Kidney (tissue), 14 donors: ENCODE results near the gene MATN1. TPM values are rescaled to one million over a fixed set of nuclear protein-coding genes. Genes with fewer than 3 reads are reported as not detected.
A peak's percentile ranks its signal among the peaks of the same experiment; 100 is the strongest.

Experiments used
- DNase-seq, 5 donors: peaks; one replicate each; pipeline ENCODE4 v3.0.0-alpha.2; 2013 to 2020
- FAIRE-seq: peaks from 2 replicates; lab custom pipeline; 2012; peaks lifted over from hg19 to GRCh38; lab: Jason Lieb, UNC
- H3K27ac ChIP-seq, 2 donors: one replicate each; pipeline ENCODE4 v1.7.0; 2013; ENCODE audit warnings: low read depth in 2 of 2, low read length in 2 of 2, inconsistent platforms in 1 of 2
- H3K27me3 ChIP-seq: one replicate; pipeline ENCODE4 v1.7.1; 2013; ENCODE audit warnings: low read length, inconsistent platforms; ENCODE audit not compliant: control insufficient read depth, insufficient read depth
- H3K36me3 ChIP-seq, 3 donors: one replicate each; pipeline versions ENCODE4 v1.7.0 to v1.7.1; 2013; ENCODE audit warnings: low read length in 3 of 3, control low read depth in 1 of 3, inconsistent platforms in 1 of 3; ENCODE audit not compliant: insufficient read depth in 3 of 3, control insufficient read depth in 2 of 3
- H3K4me1 ChIP-seq, 3 donors: one replicate each; pipeline versions ENCODE4 v1.7.0 to v1.7.1; 2013; ENCODE audit warnings: low read length in 3 of 3, inconsistent platforms in 1 of 3, low read depth in 1 of 3; ENCODE audit not compliant: control insufficient read depth in 2 of 3, insufficient read depth in 2 of 3
- H3K4me3 ChIP-seq, 3 donors: one replicate each; pipeline versions ENCODE4 v1.7.0 to v1.8.1; 2013; ENCODE audit warnings: low read length in 3 of 3, control low read depth in 1 of 3, inconsistent platforms in 1 of 3
- H3K9ac ChIP-seq, 3 donors: one replicate each; pipeline versions ENCODE4 v1.7.0 to v1.7.1; 2013; ENCODE audit warnings: low read length in 3 of 3, control low read depth in 1 of 3, inconsistent platforms in 1 of 3
- H3K9me3 ChIP-seq, 3 donors: one replicate each; pipeline versions ENCODE4 v1.7.0 to v1.7.1; 2013; ENCODE audit warnings: low read length in 3 of 3, control low read depth in 1 of 3, inconsistent platforms in 1 of 3; ENCODE audit not compliant: control insufficient read depth in 2 of 3, insufficient read depth in 1 of 3
- intact Hi-C: fragments of 100-400 bp; cut with DNase I; formaldehyde crosslinking; loops from one replicate; pipeline ENCODE4 v1.11.1; 2022
- polyA plus RNA-seq: library from polyadenylated mRNA; stranded (reverse); fragments of 350-450 nt; fragmentation: Illumina TruSeq; extraction: RNeasy Lipid Tissue Mini Kit (QIAGEN cat#74804); gene quantifications from one replicate; pipeline ENCODE4 v1.2.3, GENCODE V29; 2014; ENCODE audit warnings: low read depth, low replicate concordance; ENCODE audit not compliant: insufficient read depth
- total RNA-seq: library from RNA; stranded (reverse); fragmentation: NEBNext Ultra II Directional; extraction: Animal tissue kit (Norgen Biotek cat#: 25700); gene quantifications from one replicate; pipeline ENCODE4 v1.2.1, GENCODE V29; 2021
- TF ChIP-seq, protein P1 (sequence below): IDR thresholded peaks from 3 replicates; pipeline ENCODE4 v1.5.1; 2012; ENCODE audit warnings: mild to moderate bottlenecking, moderate library complexity, borderline replicate concordance; ENCODE audit not compliant: insufficient read depth; ENCODE audit errors: extremely low read depth
- donor health status: control.
- donor health status: control.
- donor health status: control.
- donor health status: control.
- donor health status: control.
- donor health status: DM: yes; HTN: yes; CAD: no.
- donor health status: Normal renal cell carcinoma (clear cell type).

Gene MATN1
- total and polyA plus RNA-seq, 2 donors from 2014 or later, result 0.13 TPM; not detected in 1

DNA sequence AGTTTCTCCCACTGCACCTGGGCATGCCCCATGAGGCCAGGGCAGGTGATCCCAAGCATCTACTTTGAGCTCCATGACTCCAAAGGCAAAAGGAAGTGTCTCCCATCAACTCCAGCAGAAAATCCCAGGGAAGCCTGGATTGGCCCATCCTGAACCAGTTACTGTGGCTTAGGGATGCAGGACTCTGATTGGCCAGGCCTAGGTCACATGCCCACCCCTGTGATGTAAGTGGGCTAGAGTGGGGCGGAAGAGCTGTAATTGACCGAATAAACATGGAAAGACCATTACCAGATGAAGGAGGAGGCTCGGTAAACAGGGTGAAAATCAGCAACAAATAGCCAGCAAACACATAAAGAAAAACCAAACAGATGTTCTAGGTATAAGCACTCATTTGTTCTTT lies 45.2 kb downstream of the MATN1 start:
- intact Hi-C loops, result no loop called here
- Histone ChIP-seq H3K27ac (no peak overlapping the region), H3K9ac (no peak overlapping the region), H3K36me3 (no peaks in the 10 kb centered on the region), H3K9me3 (no peaks in the 10 kb centered on the region), H3K4me1 (no peaks in the 10 kb centered on the region), H3K4me3 (no peak overlapping the region), H3K27me3 (no peaks in the 10 kb centered on the region)
- DNase-seq (peak in 2 of 5 donors; percentile 10 to 17), FAIRE-seq (no peak)
- TF ChIP-seq, protein P1, sequence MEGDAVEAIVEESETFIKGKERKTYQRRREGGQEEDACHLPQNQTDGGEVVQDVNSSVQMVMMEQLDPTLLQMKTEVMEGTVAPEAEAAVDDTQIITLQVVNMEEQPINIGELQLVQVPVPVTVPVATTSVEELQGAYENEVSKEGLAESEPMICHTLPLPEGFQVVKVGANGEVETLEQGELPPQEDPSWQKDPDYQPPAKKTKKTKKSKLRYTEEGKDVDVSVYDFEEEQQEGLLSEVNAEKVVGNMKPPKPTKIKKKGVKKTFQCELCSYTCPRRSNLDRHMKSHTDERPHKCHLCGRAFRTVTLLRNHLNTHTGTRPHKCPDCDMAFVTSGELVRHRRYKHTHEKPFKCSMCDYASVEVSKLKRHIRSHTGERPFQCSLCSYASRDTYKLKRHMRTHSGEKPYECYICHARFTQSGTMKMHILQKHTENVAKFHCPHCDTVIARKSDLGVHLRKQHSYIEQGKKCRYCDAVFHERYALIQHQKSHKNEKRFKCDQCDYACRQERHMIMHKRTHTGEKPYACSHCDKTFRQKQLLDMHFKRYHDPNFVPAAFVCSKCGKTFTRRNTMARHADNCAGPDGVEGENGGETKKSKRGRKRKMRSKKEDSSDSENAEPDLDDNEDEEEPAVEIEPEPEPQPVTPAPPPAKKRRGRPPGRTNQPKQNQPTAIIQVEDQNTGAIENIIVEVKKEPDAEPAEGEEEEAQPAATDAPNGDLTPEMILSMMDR, result no peak

DNA sequence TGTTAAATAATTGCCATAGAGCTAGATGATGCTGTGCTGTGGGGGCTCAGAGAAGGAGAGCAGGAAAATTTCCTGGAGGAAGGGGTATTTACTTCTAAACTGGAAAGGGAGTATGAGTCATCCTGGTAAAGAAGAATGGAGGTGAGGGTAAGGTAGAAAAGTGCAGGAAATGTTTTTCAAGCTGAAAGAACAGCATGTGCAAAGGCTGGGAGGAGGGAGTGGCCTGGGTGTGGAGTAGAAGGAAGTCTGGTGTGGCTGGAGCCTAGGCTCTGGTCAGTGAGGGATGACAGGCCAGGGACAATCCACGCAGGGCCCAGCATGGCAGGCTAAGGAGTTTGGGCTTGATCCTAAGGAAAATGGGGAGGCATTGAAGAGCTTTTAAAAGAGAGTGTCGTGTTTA lies 45.9 kb downstream of the MATN1 start:
- DNase-seq, result peak in 1 of 5 donors; percentile 71
- no peak for FAIRE-seq

DNA sequence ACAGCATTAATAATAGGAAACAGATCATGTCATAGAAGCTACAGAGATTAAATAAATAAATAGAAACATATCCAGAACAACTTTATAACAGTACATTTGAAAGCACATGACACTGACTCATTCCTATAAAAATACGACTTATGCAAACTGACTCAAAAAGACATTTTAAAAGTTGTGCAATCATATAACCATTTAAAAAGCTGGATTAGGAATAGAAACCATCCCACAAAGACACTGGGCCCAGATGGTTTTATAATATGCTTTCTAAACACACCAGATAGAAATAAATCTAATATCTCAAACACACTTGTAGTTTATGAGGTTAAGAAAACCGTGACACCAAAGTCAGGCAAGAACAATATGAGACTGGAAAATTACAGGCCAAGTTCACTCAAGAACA lies 47.6 kb downstream of the MATN1 start:
- Histone ChIP-seq H3K36me3 (no peaks in the 10 kb centered on the region), H3K4me3 (no peak overlapping the region), H3K4me1 (no peaks in the 10 kb centered on the region), H3K9me3 (peaks cover 0 to 3% (median 0%) of the 10 kb centered on the region in 3 donors), H3K27ac (no peak overlapping the region), H3K9ac (no peak overlapping the region), H3K27me3 (no peaks in the 10 kb centered on the region)
- TF ChIP-seq, protein P1, result no peak
- DNase-seq (no peak), FAIRE-seq (no peak)
- intact Hi-C loops, result no loop called here

More for the DNA sequence above, 45.9 kb downstream of the MATN1 start:
- Histone ChIP-seq H3K9ac (no peak overlapping the region), H3K36me3 (no peaks in the 10 kb centered on the region), H3K4me1 (no peaks in the 10 kb centered on the region), H3K4me3 (no peak overlapping the region), H3K27ac (no peak overlapping the region), H3K27me3 (no peaks in the 10 kb centered on the region), H3K9me3 (peaks cover 0 to 3% (median 0%) of the 10 kb centered on the region in 3 donors)
- intact Hi-C loops, result no loop called here
- TF ChIP-seq, protein P1, result no peak

DNA sequence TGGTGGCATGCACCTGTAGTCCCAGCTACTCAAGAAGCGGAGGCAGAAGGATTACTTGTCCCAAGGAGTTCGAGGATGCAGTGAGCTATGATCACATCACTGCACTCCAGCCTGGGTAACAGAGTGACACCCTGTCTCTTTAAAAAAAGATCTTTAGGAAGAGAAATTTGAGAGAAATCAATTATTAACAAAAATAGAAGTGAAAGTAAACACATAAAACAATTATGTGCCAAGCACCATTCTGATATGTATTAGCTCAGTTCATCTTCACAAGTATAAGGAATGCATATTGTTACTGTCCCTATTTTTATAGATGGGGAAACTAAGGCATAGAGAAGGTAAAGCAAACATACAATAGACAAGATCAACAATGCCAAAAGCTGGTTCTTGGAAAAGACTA lies 48.1 kb downstream of the MATN1 start:
- Histone ChIP-seq H3K4me1 (no peaks in the 10 kb centered on the region), H3K27ac (no peak overlapping the region), H3K27me3 (no peaks in the 10 kb centered on the region), H3K4me3 (no peak overlapping the region), H3K9ac (no peak overlapping the region), H3K36me3 (no peaks in the 10 kb centered on the region), H3K9me3 (peaks cover 0 to 3% (median 0%) of the 10 kb centered on the region in 3 donors)
- intact Hi-C loops, result no loop called here
- TF ChIP-seq, protein P1, result no peak
- no peak for FAIRE-seq
- DNase-seq, result no peak
